Fibroblast of mammary gland (primary cell): Measurements from ENCODE around the gene RFFL.
"Not testable (repeated sequence)": the region's sequence is repeated elsewhere in the genome, so short reads cannot be mapped to it uniquely, and the experiment has no call there.

Experiments used
- DNase-seq: peaks from one replicate; pipeline ENCODE4 v3.0.0-alpha.2; 2010; ENCODE audit warnings: low read depth
- H3K4me3 ChIP-seq: 2 replicates; pipeline ENCODE4 v1.5.1; 2011; ENCODE audit warnings: low read depth, mild to moderate bottlenecking, low read length, moderate library complexity; ENCODE audit not compliant: control insufficient read depth
- CTCF ChIP-seq: conservative IDR thresholded peaks from 2 replicates; pipeline ENCODE4 v1.5.1; 2011; ENCODE audit warnings: low read depth, low read length, inconsistent platforms; ENCODE audit not compliant: control insufficient read depth, insufficient read depth

The RFFL gene

GRCh38 chr17:35063514-35064223 lies at the start of gene RFFL:
Gene RFFL (minus strand): TSS chr17:35063707. CDS start chr17:35026553, 37,154 bp downstream.
- peak; percentile 99 for DNase-seq
- H3K4me3 ChIP-seq = peak within 1 kb of the TSS; percentile 31
- TF ChIP-seq CTCF = peak; percentile 4

- not testable (repeated sequence) for DNase-seq, H3K4me3 ChIP-seq
Observed at GRCh38 chr17:35110791-35111190, 47.3 kb upstream of the RFFL start.

- H3K4me3 ChIP-seq = no peak overlapping the region
- DNase-seq = no peak
- no peak for TF ChIP-seq CTCF
Observed at GRCh38 chr17:35104844-35105450, 41.4 kb upstream of the RFFL start.

- no peak for DNase-seq
- no peak overlapping the region for H3K4me3 ChIP-seq
- no peak for TF ChIP-seq CTCF
Observed at GRCh38 chr17:35103271-35103670, 39.8 kb upstream of the RFFL start.

GRCh38 chr17:35101725-35102124 lies 38.2 kb upstream of the RFFL start:
- no peak overlapping the region for H3K4me3 ChIP-seq
- DNase-seq = no peak
- TF ChIP-seq CTCF = no peak

- H3K4me3 ChIP-seq = no peak overlapping the region
- DNase-seq = no peak
- no peak for TF ChIP-seq CTCF
Observed at GRCh38 chr17:35101036-35101435, 37.5 kb upstream of the RFFL start.

- no peak overlapping the region for H3K4me3 ChIP-seq
- DNase-seq = no peak
- TF ChIP-seq CTCF = no peak
Observed at GRCh38 chr17:35099908-35100307, 36.4 kb upstream of the RFFL start.
